ENCODE results near the gene PROSER2. TPM values are rescaled to one million over a fixed set of nuclear protein-coding genes. Genes with fewer than 3 reads are reported as not detected.

PROSER2 gene
- total and polyA plus RNA-seq, 9 of the 15 experiments (the other 6 are each of a cell fraction or from before 2014, with no cell fraction given), result 0.62 to 14.8 (median 2.9) TPM

DNA sequence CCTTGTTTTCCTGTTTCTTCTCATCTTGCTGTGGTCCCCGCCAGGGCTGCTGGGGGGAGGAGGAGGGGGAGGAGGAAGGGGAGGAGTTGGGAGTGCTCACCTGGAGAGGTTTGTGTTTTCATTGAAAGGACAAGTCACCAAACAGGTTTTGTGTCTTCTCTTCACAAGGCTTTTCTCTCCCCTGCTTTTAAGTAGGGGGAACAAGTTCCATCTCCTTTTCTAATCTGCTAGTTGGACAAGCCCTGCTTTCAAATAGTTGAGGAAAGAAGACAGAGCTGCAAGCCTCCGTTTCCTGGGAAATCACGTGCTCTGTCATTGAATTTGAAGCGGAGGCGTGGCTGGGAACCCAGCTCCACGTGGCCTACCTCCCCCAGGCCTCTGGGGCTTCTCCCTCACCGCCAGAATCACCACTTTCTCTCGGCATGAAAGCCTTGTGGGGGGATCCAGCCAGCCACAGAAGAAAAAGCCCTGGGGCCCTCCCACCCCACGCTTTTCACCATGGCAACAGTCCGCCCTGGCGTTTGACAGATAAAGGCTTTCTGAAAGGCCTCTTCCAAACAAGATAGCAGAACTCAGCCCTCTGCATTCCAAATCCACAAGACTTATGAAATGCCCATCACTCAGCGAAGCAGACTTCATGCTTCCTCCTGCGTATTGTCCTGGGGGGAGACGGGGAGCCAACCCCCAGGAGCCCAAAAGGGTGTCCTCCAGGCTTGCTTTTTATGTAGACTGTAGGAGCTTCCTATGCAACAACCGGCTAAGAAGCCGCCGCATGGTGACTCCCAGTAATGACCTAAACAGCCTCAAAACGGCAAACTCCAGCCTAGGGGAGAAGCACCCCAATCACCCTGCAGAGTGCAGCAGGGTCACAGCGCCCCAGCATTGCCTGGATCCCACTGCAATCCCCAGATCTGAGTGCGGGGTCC is 51.7 kb downstream of the PROSER2 start (continued):
- TF ChIP-seq ZNF174 (CRISPR knock-in tag; IDR thresholded peaks at IDR 0.05), result no peak
- peak; percentile 98 for TF ChIP-seq MXI1 (IDR thresholded peaks at IDR 0.05; ENCODE audit: low read depth, low read length)
- TF ChIP-seq ZNF780A (CRISPR knock-in tag; IDR thresholded peaks at IDR 0.05), result no peak
- no peak for TF ChIP-seq KHSRP (IDR thresholded peaks at IDR 0.05)
- no peak for TF ChIP-seq DMBX1 (CRISPR knock-in tag; IDR thresholded peaks at IDR 0.05; ENCODE audit: borderline replicate concordance)
- no peak for TF ChIP-seq SLC30A9 (CRISPR knock-in tag; IDR thresholded peaks at IDR 0.05)
- no peak for TF ChIP-seq POU5F1 (IDR thresholded peaks at IDR 0.05; ENCODE audit: borderline replicate concordance, low read depth, low read length, partially characterized antibody)
- TF ChIP-seq JUN (IDR thresholded peaks at IDR 0.05; ENCODE audit: borderline replicate concordance, low read depth, low read length), result peak; percentile 48; the same call in 1 of the 2 replicates
- no peak for TF ChIP-seq JUN (CRISPR knock-in tag; IDR thresholded peaks at IDR 0.05; ENCODE audit: borderline replicate concordance)
- no peak for TF ChIP-seq ZNF197 (CRISPR knock-in tag; IDR thresholded peaks at IDR 0.05; ENCODE audit: low read depth)
- TF ChIP-seq, protein P1, sequence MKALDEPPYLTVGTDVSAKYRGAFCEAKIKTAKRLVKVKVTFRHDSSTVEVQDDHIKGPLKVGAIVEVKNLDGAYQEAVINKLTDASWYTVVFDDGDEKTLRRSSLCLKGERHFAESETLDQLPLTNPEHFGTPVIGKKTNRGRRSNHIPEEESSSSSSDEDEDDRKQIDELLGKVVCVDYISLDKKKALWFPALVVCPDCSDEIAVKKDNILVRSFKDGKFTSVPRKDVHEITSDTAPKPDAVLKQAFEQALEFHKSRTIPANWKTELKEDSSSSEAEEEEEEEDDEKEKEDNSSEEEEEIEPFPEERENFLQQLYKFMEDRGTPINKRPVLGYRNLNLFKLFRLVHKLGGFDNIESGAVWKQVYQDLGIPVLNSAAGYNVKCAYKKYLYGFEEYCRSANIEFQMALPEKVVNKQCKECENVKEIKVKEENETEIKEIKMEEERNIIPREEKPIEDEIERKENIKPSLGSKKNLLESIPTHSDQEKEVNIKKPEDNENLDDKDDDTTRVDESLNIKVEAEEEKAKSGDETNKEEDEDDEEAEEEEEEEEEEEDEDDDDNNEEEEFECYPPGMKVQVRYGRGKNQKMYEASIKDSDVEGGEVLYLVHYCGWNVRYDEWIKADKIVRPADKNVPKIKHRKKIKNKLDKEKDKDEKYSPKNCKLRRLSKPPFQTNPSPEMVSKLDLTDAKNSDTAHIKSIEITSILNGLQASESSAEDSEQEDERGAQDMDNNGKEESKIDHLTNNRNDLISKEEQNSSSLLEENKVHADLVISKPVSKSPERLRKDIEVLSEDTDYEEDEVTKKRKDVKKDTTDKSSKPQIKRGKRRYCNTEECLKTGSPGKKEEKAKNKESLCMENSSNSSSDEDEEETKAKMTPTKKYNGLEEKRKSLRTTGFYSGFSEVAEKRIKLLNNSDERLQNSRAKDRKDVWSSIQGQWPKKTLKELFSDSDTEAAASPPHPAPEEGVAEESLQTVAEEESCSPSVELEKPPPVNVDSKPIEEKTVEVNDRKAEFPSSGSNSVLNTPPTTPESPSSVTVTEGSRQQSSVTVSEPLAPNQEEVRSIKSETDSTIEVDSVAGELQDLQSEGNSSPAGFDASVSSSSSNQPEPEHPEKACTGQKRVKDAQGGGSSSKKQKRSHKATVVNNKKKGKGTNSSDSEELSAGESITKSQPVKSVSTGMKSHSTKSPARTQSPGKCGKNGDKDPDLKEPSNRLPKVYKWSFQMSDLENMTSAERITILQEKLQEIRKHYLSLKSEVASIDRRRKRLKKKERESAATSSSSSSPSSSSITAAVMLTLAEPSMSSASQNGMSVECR (CRISPR knock-in tag; IDR thresholded peaks at IDR 0.05), result peak; percentile 71
- TF ChIP-seq EP300 (IDR thresholded peaks at IDR 0.05; ENCODE audit: low read length), result peak; percentile 58
- TF ChIP-seq TOE1 (IDR thresholded peaks at IDR 0.05; ENCODE audit: borderline replicate concordance), result peak; percentile 82
- no peak for TF ChIP-seq TOE1 (CRISPR knock-in tag; IDR thresholded peaks at IDR 0.05; ENCODE audit: borderline replicate concordance, low read depth)
- no peak for TF ChIP-seq NR2C2 (CRISPR knock-in tag; IDR thresholded peaks at IDR 0.05)
- no peak for TF ChIP-seq NR2C2 (tag; IDR thresholded peaks at IDR 0.05)
- TF ChIP-seq SUPT5H (IDR thresholded peaks at IDR 0.05), result no peak
- TF ChIP-seq RHOXF2B (CRISPR knock-in tag; conservative IDR thresholded peaks at IDR 0.05), result no peak
- no peak for TF ChIP-seq HMG20B (CRISPR knock-in tag; IDR thresholded peaks at IDR 0.05)
- TF ChIP-seq ZBTB17 (CRISPR knock-in tag; IDR thresholded peaks at IDR 0.05), result no peak
- no peak for TF ChIP-seq STAT5B (CRISPR knock-in tag; IDR thresholded peaks at IDR 0.05)
- TF ChIP-seq, protein P2, sequence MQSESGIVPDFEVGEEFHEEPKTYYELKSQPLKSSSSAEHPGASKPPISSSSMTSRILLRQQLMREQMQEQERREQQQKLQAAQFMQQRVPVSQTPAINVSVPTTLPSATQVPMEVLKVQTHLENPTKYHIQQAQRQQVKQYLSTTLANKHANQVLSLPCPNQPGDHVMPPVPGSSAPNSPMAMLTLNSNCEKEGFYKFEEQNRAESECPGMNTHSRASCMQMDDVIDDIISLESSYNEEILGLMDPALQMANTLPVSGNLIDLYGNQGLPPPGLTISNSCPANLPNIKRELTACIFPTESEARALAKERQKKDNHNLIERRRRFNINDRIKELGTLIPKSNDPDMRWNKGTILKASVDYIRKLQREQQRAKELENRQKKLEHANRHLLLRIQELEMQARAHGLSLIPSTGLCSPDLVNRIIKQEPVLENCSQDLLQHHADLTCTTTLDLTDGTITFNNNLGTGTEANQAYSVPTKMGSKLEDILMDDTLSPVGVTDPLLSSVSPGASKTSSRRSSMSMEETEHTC (IDR thresholded peaks at IDR 0.05), result peak; percentile 11; the same call in 1 of the 2 replicates
- no peak for TF ChIP-seq SRSF7 (optimal IDR thresholded peaks at IDR 0.05; ENCODE audit: low read depth, low read length)
- no peak for TF ChIP-seq PHF20 (IDR thresholded peaks at IDR 0.05; ENCODE audit: partially characterized antibody)
- no peak for TF ChIP-seq SMAD3 (CRISPR knock-in tag; conservative IDR thresholded peaks at IDR 0.05)
